NCI-H2171 treated with DMSO at 0.1 percent for 48 hours (cell line): ENCODE data around the gene TMEM258.

Experiments used
- DNase-seq: peaks from one replicate; lab custom pipeline; 2025; lab: John Stamatoyannopoulos, UW

The TMEM258 gene

GRCh38 chr11:61775606-61776554, 16.5 kb downstream of the TMEM258 start:
- DNase-seq = no peak

- no peak for DNase-seq
Measured at GRCh38 chr11:61775106-61775505, 17.3 kb downstream of the TMEM258 start.

GRCh38 chr11:61774411-61774810, 18.0 kb downstream of the TMEM258 start:
- no peak for DNase-seq

GRCh38 chr11:61773809-61774208, 18.6 kb downstream of the TMEM258 start:
- no peak for DNase-seq

- no peak for DNase-seq
Measured at GRCh38 chr11:61773356-61773755, 19.0 kb downstream of the TMEM258 start.

- no peak for DNase-seq
Measured at GRCh38 chr11:61771985-61772455, 20.4 kb downstream of the TMEM258 start.

- DNase-seq = no peak
Measured at GRCh38 chr11:61771195-61771894, 21.1 kb downstream of the TMEM258 start.

- no peak for DNase-seq
Measured at GRCh38 chr11:61769946-61770683, 22.3 kb downstream of the TMEM258 start.

- no peak for DNase-seq
Measured at GRCh38 chr11:61769169-61769920, 23.1 kb downstream of the TMEM258 start.

GRCh38 chr11:61768376-61769076, 23.9 kb downstream of the TMEM258 start:
- DNase-seq = no peak

GRCh38 chr11:61766353-61766841, 26.0 kb downstream of the TMEM258 start:
- no peak for DNase-seq

- no peak for DNase-seq
Measured at GRCh38 chr11:61765550-61766253, 26.7 kb downstream of the TMEM258 start.

GRCh38 chr11:61764606-61765260, 27.7 kb downstream of the TMEM258 start:
- no peak for DNase-seq

GRCh38 chr11:61763930-61764605, 28.3 kb downstream of the TMEM258 start:
- no peak for DNase-seq

- DNase-seq = no peak
Measured at GRCh38 chr11:61762798-61763197, 29.6 kb downstream of the TMEM258 start.

GRCh38 chr11:61762223-61762615, 30.2 kb downstream of the TMEM258 start:
- DNase-seq = no peak

- no peak for DNase-seq
Measured at GRCh38 chr11:61761440-61762222, 30.8 kb downstream of the TMEM258 start.

- no peak for DNase-seq
Measured at GRCh38 chr11:61760946-61761345, 31.5 kb downstream of the TMEM258 start.
